HG02678 (cell line): Measurements from ENCODE around the gene FABP2.
"Not testable (repeated sequence)": the region's sequence is repeated elsewhere in the genome, so short reads cannot be mapped to it uniquely, and the experiment has no call there.

Experiments
- ATAC-seq: cut with Tn5 transposase; IDR thresholded peaks from one replicate; pipeline ENCODE4 v1.9.1; 2021; ENCODE audit warnings: mild to moderate bottlenecking, moderate library complexity; ENCODE audit not compliant: unreplicated experiment

FABP2 gene

GRCh38 chr4:119321921-119322687 is at the start of gene FABP2:
TSS of gene FABP2 (minus strand) at chr4:119322138. CDS start at chr4:119322102, 36 bp downstream.
- ATAC-seq, result no peak

- peak; percentile 34 for ATAC-seq
Measured at GRCh38 chr4:119370951-119371683, 49.2 kb upstream of the FABP2 start.

GRCh38 chr4:119370392-119370791 is 48.5 kb upstream of the FABP2 start:
- ATAC-seq, result peak; percentile 94

- not testable (repeated sequence) for ATAC-seq
Measured at GRCh38 chr4:119366802-119367201, 44.9 kb upstream of the FABP2 start.

GRCh38 chr4:119364203-119364602 is 42.3 kb upstream of the FABP2 start:
- ATAC-seq, result not testable (repeated sequence)

- not testable (repeated sequence) for ATAC-seq
Measured at GRCh38 chr4:119363372-119363771, 41.4 kb upstream of the FABP2 start.

GRCh38 chr4:119362413-119362812 is 40.5 kb upstream of the FABP2 start:
- ATAC-seq, result not testable (repeated sequence)

GRCh38 chr4:119359873-119360272 is 37.9 kb upstream of the FABP2 start:
- not testable (repeated sequence) for ATAC-seq

GRCh38 chr4:119356796-119357195 is 34.9 kb upstream of the FABP2 start:
- ATAC-seq, result not testable (repeated sequence)

- ATAC-seq, result not testable (repeated sequence)
Measured at GRCh38 chr4:119356041-119356440, 34.1 kb upstream of the FABP2 start.

- ATAC-seq, result not testable (repeated sequence)
Measured at GRCh38 chr4:119353364-119353763, 31.4 kb upstream of the FABP2 start.

- not testable (repeated sequence) for ATAC-seq
Measured at GRCh38 chr4:119348169-119348568, 26.2 kb upstream of the FABP2 start.

GRCh38 chr4:119343293-119343692 is 21.4 kb upstream of the FABP2 start:
- not testable (repeated sequence) for ATAC-seq

- not testable (repeated sequence) for ATAC-seq
Measured at GRCh38 chr4:119339895-119340294, 18.0 kb upstream of the FABP2 start.

GRCh38 chr4:119337010-119337409 is 15.1 kb upstream of the FABP2 start:
- ATAC-seq, result no peak

- ATAC-seq, result not testable (repeated sequence)
Measured at GRCh38 chr4:119336332-119336979, 14.5 kb upstream of the FABP2 start.

- no peak for ATAC-seq
Measured at GRCh38 chr4:119329835-119330620, 8.1 kb upstream of the FABP2 start.

- ATAC-seq, result no peak
Measured at GRCh38 chr4:119328695-119329094, 6.8 kb upstream of the FABP2 start.

- no peak for ATAC-seq
Measured at GRCh38 chr4:119317990-119318389, 3.9 kb downstream of the FABP2 start.

- ATAC-seq, result no peak
Measured at GRCh38 chr4:119315036-119315435, 6.9 kb downstream of the FABP2 start.

GRCh38 chr4:119314356-119314755 is 7.6 kb downstream of the FABP2 start:
- ATAC-seq, result peak; percentile 77
